WTC11 (cell line): ENCODE results near the gene COLQ. TPM values are rescaled to one million over a fixed set of nuclear protein-coding genes. Genes with fewer than 3 reads are reported as not detected.

Experiments used
- ATAC-seq: fragments of 200-7000 bp; cut with Tn5 transposase; 2 replicates; pipeline ENCODE4 v1.10.0; 2021; ENCODE audit warnings: mild to moderate bottlenecking, moderate library complexity
- Bru-seq: library from RNA; stranded (reverse); fragments of 400-500 nt; gene quantifications from one replicate; lab custom pipeline; 2021; lab: Mats Ljungman, UMichigan
- CTCF ChIA-PET: fragments of 300-600 bp; sonication (Branson Sonifier 250); formaldehyde crosslinking; loops from one replicate; lab custom pipeline; 2021; ENCODE audit warnings: antibody characterized with exemption; lab: Charles Lee
- POLR2A ChIA-PET: fragments of 350-600 bp; sonication (Branson Sonifier 250); formaldehyde crosslinking; loops from one replicate; lab custom pipeline; 2021; ENCODE audit warnings: antibody characterized with exemption; lab: Charles Lee
- DNase-seq: peaks from one replicate; pipeline ENCODE4 v3.0.0; 2021; ENCODE audit warnings: low spot score
- H3K27ac Mint-ChIP-seq: 2 replicates; pipeline ENCODE4 v1.8.0; 2021; ENCODE audit warnings: mixed read lengths
- H3K27me3 Mint-ChIP-seq: 2 replicates; pipeline ENCODE4 v1.8.0; 2021; ENCODE audit warnings: low read depth, mild to moderate bottlenecking, moderate library complexity, mixed read lengths
- H3K36me3 Mint-ChIP-seq: 2 replicates; pipeline ENCODE4 v1.8.0; 2021; ENCODE audit warnings: mixed read lengths
- H3K4me1 Mint-ChIP-seq: 2 replicates; pipeline ENCODE4 v1.8.0; 2022; ENCODE audit warnings: mixed read lengths
- H3K4me3 Mint-ChIP-seq: 2 replicates; pipeline ENCODE4 v1.8.0; 2021; ENCODE audit warnings: mild to moderate bottlenecking, moderate library complexity, mixed read lengths
- H3K9me3 Mint-ChIP-seq: 2 replicates; pipeline ENCODE4 v1.8.0; 2021; ENCODE audit warnings: mixed read lengths
- ATF1 ChIP-seq: sonication (generic); formaldehyde crosslinking; IDR thresholded peaks from 2 replicates; pipeline ENCODE4 v1.8.1; 2023; ENCODE audit warnings: mild to moderate bottlenecking, moderate library complexity, missing genetic modification reagents
- CREM ChIP-seq: sonication (generic); formaldehyde crosslinking; IDR thresholded peaks from 2 replicates; pipeline ENCODE4 v1.8.1; 2022; ENCODE audit warnings: mild to moderate bottlenecking, missing genetic modification reagents, moderate library complexity
- ELF4 ChIP-seq: sonication (generic); formaldehyde crosslinking; IDR thresholded peaks from 2 replicates; pipeline ENCODE4 v1.8.1; 2022; ENCODE audit warnings: low read depth, mild to moderate bottlenecking, moderate library complexity, missing genetic modification reagents
- FOXK1 ChIP-seq: sonication (generic); formaldehyde crosslinking; IDR thresholded peaks from 2 replicates; pipeline ENCODE4 v1.8.0; 2022; ENCODE audit warnings: mild to moderate bottlenecking, moderate library complexity, missing genetic modification reagents
- FOXP1 ChIP-seq: sonication (generic); formaldehyde crosslinking; IDR thresholded peaks from 2 replicates; pipeline ENCODE4 v1.8.0; 2022; ENCODE audit warnings: missing genetic modification reagents, mild to moderate bottlenecking, moderate library complexity, borderline replicate concordance
- IRF2 ChIP-seq: sonication (generic); formaldehyde crosslinking; IDR thresholded peaks from 2 replicates; pipeline ENCODE4 v1.8.0; 2022; ENCODE audit warnings: low read depth, missing genetic modification reagents, borderline replicate concordance
- MYBL2 ChIP-seq: sonication (generic); formaldehyde crosslinking; IDR thresholded peaks from 2 replicates; pipeline ENCODE4 v1.8.1; 2023; ENCODE audit warnings: mild to moderate bottlenecking, moderate library complexity, missing genetic modification reagents
- NFE2L1 ChIP-seq: sonication (generic); formaldehyde crosslinking; IDR thresholded peaks from 2 replicates; pipeline ENCODE4 v1.8.1; 2023; ENCODE audit warnings: missing genetic modification reagents
- NR2C2 ChIP-seq: sonication (generic); formaldehyde crosslinking; IDR thresholded peaks from 2 replicates; pipeline ENCODE4 v1.8.0; 2022; ENCODE audit warnings: mild to moderate bottlenecking, missing genetic modification reagents
- TEAD4 ChIP-seq: sonication (generic); formaldehyde crosslinking; IDR thresholded peaks from 2 replicates; pipeline ENCODE4 v1.8.0; 2022; ENCODE audit warnings: mild to moderate bottlenecking, missing genetic modification reagents
- ZNF232 ChIP-seq: sonication (generic); formaldehyde crosslinking; IDR thresholded peaks from 2 replicates; pipeline ENCODE4 v1.8.0; 2022; ENCODE audit warnings: mild to moderate bottlenecking, missing genetic modification reagents
- ZNF263 ChIP-seq: sonication (generic); formaldehyde crosslinking; IDR thresholded peaks from 2 replicates; pipeline ENCODE4 v1.8.1; 2022; ENCODE audit warnings: low read depth, mild to moderate bottlenecking, moderate library complexity, missing genetic modification reagents
- long read RNA-seq, 3 experiments: library from RNA in 1 of 3; library from capped mRNA in 1 of 3; library from polyadenylated mRNA in 1 of 3; unstranded in 2 of 3; stranded (forward) in 1 of 3; transcript quantifications; one replicate each; pipeline ENCODE4 v2.0.0, GENCODE V29; 2021
- total RNA-seq: library from RNA; stranded (reverse); gene quantifications from 3 replicates; pipeline ENCODE4 v1.2.3, GENCODE V29; 2021
- TF ChIP-seq, protein P1 (sequence below): sonication (generic); formaldehyde crosslinking; IDR thresholded peaks from 2 replicates; pipeline ENCODE4 v1.8.1; 2023; ENCODE audit warnings: mild to moderate bottlenecking, missing genetic modification reagents, moderate library complexity
- TF ChIP-seq, protein P2 (sequence below): sonication (generic); formaldehyde crosslinking; IDR thresholded peaks from 2 replicates; pipeline ENCODE4 v1.8.1; 2022; ENCODE audit warnings: low read depth, mild to moderate bottlenecking, moderate library complexity, missing genetic modification reagents, borderline replicate concordance
- TF ChIP-seq, protein P3 (sequence below): fragments of 250-450 bp; sonication (Bioruptor Pico); IDR thresholded peaks from 2 replicates; pipeline ENCODE4 v1.9.0; 2021; ENCODE audit warnings: mild to moderate bottlenecking
- TF ChIP-seq, protein P4 (sequence below): sonication (generic); formaldehyde crosslinking; IDR thresholded peaks from 2 replicates; pipeline ENCODE4 v1.8.1; 2023; ENCODE audit warnings: mild to moderate bottlenecking, missing genetic modification reagents
- TF ChIP-seq, protein P5 (sequence below): sonication (generic); formaldehyde crosslinking; IDR thresholded peaks from 2 replicates; pipeline ENCODE4 v1.8.1; 2023; ENCODE audit warnings: mild to moderate bottlenecking, moderate library complexity, missing genetic modification reagents

Gene COLQ
- total RNA-seq, result 1.2 to 2.2 TPM (median 1.8 TPM) in 3 replicates
- Bru-seq, nascent RNA, result percentile 41 among the genes with signal in this experiment
- long read RNA-seq, experiment 1, partial matches to known transcripts, result 0 of 1 reads
- long read RNA-seq, experiment 1, other reads (novel, unspliced or antisense), result 0 of 1 reads
- long read RNA-seq, experiment 2, partial matches to known transcripts, result 0 of 2 reads
- long read RNA-seq, experiment 2, other reads (novel, unspliced or antisense), result 2 of 2 reads
- long read RNA-seq, experiment 3, result 0 reads

DNA sequence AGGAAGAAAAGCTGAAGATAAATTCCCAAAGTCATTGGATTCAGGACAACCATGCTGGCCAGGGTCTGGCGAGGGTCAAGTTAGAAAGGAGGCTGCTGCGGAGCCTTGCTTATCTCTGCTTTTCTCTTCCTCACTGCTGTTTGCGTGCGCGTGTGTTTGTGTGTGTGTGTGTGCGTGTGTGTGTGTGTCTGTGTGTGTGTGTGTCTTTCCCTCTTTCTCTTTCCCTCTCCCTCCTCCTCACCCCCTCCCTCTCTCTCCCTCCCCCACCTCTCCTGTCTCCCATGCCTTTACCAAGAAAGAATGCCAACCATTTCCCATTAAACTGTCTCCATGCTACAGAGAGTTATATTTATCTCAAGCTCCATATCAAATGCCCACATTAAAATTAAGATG, at the start of gene COLQ:
Gene COLQ, minus strand, starts transcription at position 134 of the 393 bp plus-strand sequence. Its CDS starts 81 bp downstream, at position 53.
- Mint-ChIP-seq H3K4me3 (peak within 1 kb of the TSS; percentile 50), H3K27me3 (peaks cover 39% of the 10 kb centered on the region)
- no peak for TF ChIP-seq ELF4 (CRISPR knock-in tag)
- no peak for TF ChIP-seq CREM (CRISPR knock-in tag)
- TF ChIP-seq, protein P1, sequence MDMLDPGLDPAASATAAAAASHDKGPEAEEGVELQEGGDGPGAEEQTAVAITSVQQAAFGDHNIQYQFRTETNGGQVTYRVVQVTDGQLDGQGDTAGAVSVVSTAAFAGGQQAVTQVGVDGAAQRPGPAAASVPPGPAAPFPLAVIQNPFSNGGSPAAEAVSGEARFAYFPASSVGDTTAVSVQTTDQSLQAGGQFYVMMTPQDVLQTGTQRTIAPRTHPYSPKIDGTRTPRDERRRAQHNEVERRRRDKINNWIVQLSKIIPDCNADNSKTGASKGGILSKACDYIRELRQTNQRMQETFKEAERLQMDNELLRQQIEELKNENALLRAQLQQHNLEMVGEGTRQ (CRISPR knock-in tag), result no peak
- TF ChIP-seq MYBL2 (CRISPR knock-in tag), result no peak
- no peak for TF ChIP-seq ATF1 (CRISPR knock-in tag)
- TF ChIP-seq, protein P2, sequence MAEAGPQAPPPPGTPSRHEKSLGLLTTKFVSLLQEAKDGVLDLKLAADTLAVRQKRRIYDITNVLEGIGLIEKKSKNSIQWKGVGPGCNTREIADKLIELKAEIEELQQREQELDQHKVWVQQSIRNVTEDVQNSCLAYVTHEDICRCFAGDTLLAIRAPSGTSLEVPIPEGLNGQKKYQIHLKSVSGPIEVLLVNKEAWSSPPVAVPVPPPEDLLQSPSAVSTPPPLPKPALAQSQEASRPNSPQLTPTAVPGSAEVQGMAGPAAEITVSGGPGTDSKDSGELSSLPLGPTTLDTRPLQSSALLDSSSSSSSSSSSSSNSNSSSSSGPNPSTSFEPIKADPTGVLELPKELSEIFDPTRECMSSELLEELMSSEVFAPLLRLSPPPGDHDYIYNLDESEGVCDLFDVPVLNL (CRISPR knock-in tag), result no peak
- TF ChIP-seq TEAD4 (CRISPR knock-in tag), result no peak
- no peak for TF ChIP-seq ZNF263 (CRISPR knock-in tag)
- no peak for TF ChIP-seq ZNF232 (CRISPR knock-in tag)
- no peak for TF ChIP-seq NR2C2 (CRISPR knock-in tag)
- no peak for TF ChIP-seq NFE2L1 (CRISPR knock-in tag)
- TF ChIP-seq, protein P3, sequence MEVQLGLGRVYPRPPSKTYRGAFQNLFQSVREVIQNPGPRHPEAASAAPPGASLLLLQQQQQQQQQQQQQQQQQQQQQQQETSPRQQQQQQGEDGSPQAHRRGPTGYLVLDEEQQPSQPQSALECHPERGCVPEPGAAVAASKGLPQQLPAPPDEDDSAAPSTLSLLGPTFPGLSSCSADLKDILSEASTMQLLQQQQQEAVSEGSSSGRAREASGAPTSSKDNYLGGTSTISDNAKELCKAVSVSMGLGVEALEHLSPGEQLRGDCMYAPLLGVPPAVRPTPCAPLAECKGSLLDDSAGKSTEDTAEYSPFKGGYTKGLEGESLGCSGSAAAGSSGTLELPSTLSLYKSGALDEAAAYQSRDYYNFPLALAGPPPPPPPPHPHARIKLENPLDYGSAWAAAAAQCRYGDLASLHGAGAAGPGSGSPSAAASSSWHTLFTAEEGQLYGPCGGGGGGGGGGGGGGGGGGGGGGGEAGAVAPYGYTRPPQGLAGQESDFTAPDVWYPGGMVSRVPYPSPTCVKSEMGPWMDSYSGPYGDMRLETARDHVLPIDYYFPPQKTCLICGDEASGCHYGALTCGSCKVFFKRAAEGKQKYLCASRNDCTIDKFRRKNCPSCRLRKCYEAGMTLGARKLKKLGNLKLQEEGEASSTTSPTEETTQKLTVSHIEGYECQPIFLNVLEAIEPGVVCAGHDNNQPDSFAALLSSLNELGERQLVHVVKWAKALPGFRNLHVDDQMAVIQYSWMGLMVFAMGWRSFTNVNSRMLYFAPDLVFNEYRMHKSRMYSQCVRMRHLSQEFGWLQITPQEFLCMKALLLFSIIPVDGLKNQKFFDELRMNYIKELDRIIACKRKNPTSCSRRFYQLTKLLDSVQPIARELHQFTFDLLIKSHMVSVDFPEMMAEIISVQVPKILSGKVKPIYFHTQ (CRISPR knock-in tag), result no peak
- TF ChIP-seq, all 79 proteins: peak for 0
- ATAC-seq (peak; percentile 35), DNase-seq (no peak)
- H3K4me1 Mint-ChIP-seq, result peaks cover 24% of the 10 kb centered on the region
- POLR2A ChIA-PET, result no interaction called here
- H3K9me3 Mint-ChIP-seq, result peaks cover 4% of the 10 kb centered on the region
- CTCF ChIA-PET, result interaction anchor here (0.6 kb wide), 1 partner anchor 556 kb away, joined by 3 read pairs; no protein-coding TSS in a partner anchor
- H3K36me3 Mint-ChIP-seq, result no peaks in the 10 kb centered on the region
- H3K27ac Mint-ChIP-seq, result no peak within 1 kb of the TSS

DNA sequence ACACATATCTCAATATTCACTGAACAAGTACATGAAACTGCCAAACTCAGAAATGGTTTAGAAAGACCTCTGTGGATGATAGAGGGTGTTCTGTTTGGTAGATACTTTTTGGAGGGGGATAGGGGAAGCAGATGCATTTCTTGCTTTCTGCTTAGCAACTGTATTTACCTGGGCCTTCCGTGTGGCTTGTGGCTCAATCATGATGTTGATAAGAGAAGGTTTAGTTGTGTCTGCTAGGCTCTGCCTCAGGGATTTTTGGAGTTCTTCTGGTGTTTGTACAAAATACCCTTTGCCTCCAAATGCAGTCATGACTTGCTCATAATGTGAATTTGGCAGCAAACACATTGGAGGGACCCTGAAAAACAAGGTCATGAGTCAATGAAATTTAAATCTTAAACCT, 41.7 kb upstream of the COLQ start:
- DNase-seq (no peak), ATAC-seq (no peak)
- Mint-ChIP-seq H3K27ac (no peak overlapping the region), H3K4me1 (no peaks in the 10 kb centered on the region), H3K27me3 (no peaks in the 10 kb centered on the region), H3K9me3 (no peaks in the 10 kb centered on the region), H3K4me3 (no peak overlapping the region), H3K36me3 (peaks cover 51% of the 10 kb centered on the region)
- CTCF ChIA-PET, result no interaction called here
- TF ChIP-seq, protein P4, sequence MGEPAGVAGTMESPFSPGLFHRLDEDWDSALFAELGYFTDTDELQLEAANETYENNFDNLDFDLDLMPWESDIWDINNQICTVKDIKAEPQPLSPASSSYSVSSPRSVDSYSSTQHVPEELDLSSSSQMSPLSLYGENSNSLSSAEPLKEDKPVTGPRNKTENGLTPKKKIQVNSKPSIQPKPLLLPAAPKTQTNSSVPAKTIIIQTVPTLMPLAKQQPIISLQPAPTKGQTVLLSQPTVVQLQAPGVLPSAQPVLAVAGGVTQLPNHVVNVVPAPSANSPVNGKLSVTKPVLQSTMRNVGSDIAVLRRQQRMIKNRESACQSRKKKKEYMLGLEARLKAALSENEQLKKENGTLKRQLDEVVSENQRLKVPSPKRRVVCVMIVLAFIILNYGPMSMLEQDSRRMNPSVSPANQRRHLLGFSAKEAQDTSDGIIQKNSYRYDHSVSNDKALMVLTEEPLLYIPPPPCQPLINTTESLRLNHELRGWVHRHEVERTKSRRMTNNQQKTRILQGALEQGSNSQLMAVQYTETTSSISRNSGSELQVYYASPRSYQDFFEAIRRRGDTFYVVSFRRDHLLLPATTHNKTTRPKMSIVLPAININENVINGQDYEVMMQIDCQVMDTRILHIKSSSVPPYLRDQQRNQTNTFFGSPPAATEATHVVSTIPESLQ (CRISPR knock-in tag), result no peak
- no peak for TF ChIP-seq FOXP1 (CRISPR knock-in tag)
- TF ChIP-seq IRF2 (CRISPR knock-in tag), result no peak
- TF ChIP-seq, protein P5, sequence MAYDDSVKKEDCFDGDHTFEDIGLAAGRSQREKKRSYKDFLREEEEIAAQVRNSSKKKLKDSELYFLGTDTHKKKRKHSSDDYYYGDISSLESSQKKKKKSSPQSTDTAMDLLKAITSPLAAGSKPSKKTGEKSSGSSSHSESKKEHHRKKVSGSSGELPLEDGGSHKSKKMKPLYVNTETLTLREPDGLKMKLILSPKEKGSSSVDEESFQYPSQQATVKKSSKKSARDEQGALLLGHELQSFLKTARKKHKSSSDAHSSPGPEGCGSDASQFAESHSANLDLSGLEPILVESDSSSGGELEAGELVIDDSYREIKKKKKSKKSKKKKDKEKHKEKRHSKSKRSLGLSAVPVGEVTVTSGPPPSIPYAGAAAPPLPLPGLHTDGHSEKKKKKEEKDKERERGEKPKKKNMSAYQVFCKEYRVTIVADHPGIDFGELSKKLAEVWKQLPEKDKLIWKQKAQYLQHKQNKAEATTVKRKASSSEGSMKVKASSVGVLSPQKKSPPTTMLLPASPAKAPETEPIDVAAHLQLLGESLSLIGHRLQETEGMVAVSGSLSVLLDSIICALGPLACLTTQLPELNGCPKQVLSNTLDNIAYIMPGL (CRISPR knock-in tag), result no peak
- no peak for TF ChIP-seq FOXK1
- POLR2A ChIA-PET, result no interaction called here
